AML-193 (cell line): ENCODE measurements around the gene OR8H1.

Experiments
- DNase-seq, 2 experiments: peaks; one replicate each; lab custom pipeline; 2025; lab: John Stamatoyannopoulos, UW

The OR8H1 gene, protein sequence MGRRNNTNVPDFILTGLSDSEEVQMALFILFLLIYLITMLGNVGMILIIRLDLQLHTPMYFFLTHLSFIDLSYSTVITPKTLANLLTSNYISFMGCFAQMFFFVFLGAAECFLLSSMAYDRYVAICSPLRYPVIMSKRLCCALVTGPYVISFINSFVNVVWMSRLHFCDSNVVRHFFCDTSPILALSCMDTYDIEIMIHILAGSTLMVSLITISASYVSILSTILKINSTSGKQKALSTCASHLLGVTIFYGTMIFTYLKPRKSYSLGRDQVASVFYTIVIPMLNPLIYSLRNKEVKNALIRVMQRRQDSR

DNA sequence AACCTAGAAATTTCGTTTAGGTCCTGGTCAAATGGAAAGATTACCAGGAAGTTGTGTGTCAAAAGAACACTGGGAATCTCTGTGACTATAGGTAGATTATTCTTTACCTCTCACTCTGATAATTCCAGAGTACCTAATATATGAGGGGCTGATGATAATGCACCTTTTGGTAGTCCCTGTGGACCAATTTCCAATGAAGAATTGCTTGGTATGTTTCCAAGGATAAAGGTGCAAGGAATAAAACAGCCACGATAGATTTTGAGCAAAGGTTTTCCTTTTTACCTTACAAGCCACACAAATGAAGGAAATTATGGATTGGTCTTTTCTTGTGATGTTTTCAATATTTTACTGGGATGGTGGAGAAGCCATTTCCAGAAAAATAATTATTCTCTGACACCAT lies at the start of gene OR8H1:
OR8H1 (minus strand) TSS at position 101 of the 400 bp plus-strand sequence. CDS start 1,192 bp downstream, outside the sequence.
- no peak for DNase-seq

DNA sequence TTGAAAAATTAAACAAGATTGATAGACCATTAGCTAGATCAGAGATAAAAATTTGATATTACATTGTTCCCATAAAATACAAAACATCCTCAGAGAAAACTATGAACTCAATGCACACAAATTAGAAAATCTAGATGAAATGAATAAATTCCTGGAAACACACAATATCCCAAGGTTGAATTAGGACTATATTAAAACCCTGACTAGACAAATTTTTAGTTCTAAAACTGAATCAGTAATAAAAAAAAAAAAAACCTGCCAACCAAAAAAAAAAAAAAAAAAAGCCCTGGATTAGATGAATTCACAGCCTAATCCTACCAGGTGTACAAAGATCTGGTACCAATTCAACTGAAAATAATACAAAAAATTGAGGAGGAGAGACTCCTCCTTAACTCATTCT lies 48.2 kb upstream of the OR8H1 start:
- no peak for DNase-seq

DNA sequence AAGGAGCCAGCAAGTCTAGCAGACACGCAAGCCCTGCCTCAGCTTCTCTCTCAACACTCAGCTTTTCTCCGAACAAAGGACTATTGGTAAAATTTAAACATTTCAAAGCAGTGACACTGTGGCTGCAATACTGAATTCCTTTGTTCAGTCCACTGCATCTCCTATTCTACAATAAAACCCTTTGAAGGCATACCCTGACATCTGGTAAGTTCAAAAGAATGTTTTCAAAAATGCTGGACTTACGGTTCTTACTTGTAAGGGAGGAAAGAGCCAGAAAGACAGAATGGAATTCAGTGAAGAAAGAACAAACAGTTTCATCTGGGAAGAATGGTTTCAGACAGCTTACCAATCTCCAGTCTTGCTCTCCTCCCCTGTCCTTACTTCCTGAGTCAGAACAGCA lies 41.1 kb upstream of the OR8H1 start:
- no peak for DNase-seq

DNA sequence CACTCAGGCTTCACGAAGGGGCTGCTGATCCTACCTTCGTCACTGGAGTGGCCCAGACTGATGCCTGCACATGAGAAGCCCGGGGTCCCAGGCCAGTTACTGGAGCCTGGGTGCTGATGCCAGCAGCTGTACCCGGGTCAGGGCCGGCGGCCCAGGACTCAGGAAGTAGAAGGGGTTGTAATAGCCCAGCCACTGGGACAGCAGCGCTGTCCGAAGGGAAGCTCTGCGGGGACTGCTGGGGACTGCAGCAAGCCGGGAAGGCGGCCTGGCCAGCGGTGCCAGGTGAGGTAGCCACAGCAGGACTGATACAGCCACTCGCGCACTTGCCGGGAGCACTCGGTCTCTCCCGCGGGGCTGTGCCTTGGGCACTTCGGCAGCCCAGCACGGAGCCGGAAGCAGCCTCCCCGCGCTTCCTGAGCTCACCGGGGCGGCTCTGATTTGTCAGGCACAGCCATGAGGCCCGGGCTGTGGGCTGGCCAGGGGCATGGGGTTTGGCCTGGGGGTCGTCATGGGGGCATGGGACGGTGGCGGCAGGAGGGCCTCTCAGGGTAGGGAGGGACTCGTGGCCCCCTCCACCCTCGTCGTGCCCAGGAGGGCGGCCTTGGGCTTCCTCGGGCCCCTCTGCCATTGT lies 39.9 kb upstream of the OR8H1 start:
- no peak for DNase-seq

DNA sequence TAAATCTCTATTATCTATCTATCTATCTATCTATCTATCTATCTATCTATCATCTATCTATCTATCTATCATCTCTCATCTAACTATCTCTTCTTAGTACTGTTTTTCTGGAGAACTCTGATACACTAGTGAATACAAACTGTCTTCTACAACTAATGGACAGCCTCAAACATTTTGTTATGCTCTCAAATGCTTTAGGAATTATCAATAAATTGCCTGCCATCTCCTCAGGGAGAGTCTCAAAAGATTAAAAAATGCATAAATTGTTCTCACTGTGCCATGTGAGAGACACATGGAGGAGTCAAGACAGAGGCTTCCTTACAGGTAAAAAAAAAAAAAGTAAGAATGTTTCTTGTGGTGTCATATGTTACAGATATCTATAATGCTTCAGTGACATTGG lies 22.8 kb upstream of the OR8H1 start, which contains the start of gene OR8K3:
OR8K3 (plus strand) TSS at position 301 of the 400 bp plus-strand sequence. CDS start 3,163 bp downstream, outside the sequence.
- DNase-seq, result no peak

DNA sequence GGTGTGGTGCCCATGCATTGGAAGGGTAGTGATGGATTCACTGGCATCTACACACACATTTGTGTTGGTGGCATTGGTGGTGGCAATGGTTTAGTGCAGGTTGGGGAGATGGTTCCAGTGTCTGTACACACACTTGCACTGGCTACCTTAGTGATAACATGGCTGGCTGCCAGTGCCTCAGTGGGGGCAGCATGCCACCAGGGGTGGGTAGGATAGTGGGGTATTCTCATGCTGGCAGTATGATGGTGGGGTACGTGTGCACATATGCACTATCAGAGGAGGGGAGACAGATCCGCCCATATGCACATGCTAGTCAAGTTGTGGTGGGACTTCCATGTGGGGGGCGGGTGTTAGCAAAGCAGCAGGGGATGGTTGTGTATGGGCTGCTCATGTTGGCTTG lies 15.8 kb upstream of the OR8H1 start:
- no peak for DNase-seq

DNA sequence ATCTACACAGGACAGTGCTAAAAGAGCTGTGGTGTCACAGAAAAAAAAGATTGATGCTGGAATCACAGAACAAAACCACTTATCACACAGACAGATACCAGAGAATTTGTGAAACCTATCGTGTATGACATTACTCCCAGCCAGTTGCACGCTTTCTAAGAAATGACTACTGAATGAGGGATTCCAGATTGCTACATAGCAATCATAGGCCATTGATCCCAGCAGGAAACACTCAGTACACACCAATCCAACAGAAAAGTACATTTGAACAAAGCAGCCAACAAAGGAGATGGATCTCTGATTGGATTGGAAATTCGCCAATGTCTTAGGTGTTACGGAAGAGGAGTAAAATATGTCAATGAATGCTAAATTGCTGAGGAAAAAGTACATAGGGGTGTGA lies 4.8 kb upstream of the OR8H1 start:
- no peak for DNase-seq

DNA sequence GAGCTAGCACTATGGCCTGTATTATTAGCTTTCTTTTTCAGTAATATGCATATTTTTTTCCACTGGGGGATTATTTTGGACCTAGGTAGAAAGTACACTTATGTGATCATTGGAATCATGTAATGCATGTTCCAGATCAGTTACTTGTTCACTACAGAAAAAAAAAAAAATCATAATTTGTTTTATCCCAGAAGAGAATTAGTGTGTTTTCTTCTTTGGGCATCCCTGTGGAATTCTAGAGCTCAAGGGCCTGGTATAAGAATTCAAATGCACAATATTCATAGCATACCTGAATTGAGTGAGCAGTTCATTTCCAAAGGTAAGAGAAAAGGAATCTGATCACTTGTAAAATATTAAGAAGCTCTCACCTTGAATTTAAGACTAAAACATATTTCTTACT lies 18.2 kb downstream of the OR8H1 start, which contains the start of gene OR5T1:
OR5T1 (plus strand) TSS at position 301 of the 400 bp plus-strand sequence. CDS start 1,485 bp downstream, outside the sequence.
- DNase-seq, result no peak

DNA sequence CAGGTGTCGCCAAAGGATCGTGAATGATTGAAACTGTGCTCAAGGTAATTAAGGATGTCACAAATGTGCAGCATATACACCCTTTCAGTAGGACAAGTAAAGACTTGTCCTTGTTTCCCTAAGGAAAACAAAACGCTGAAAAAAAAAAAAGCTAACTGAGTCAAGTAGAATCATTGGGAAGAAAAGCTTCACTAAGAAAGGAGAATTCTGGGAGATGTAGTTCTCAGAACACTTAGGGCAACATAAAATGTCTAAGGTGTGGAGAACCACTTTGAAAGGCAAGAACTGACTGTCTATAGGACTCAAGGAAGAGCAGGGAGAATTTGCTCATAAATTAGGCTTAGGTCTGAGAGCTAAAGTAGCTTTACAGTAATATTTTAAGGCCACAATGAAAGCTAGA lies 21.0 kb downstream of the OR8H1 start:
- no peak for DNase-seq

DNA sequence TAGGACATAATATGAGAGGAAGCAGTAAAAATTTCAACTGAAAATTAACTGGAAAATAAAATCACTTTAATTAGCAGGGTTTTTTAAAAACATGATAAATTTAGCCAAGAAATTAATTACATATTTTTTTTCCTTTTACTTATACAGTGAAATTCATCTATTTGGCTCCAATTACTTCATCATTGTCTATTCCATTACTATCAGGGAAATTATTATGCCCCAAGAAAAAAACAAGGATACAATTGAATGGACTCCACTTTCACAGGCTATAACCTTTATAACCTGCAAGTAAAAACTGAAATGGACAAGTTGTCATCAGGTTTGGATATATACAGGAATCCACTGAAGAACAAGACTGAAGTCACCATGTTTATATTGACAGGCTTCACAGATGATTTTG lies 40.1 kb downstream of the OR8H1 start, which contains the start of gene OR5T3:
OR5T3 (plus strand) TSS at position 301 of the 400 bp plus-strand sequence; CDS start at position 301, 0 bp downstream.
- no peak for DNase-seq
